Left ventricle myocardium superior (tissue), 1 donor: ENCODE measurements around the gene PPP1R15A. TPM values are rescaled to one million over a fixed set of nuclear protein-coding genes. Genes with fewer than 3 reads are reported as not detected.
"Not testable (repeated sequence)": the region's sequence is repeated elsewhere in the genome, so short reads cannot be mapped to it uniquely, and the experiment has no call there.

Experiments used
- ATAC-seq: fragments of 200-7000 bp; cut with Tn5 transposase; one replicate; pipeline ENCODE4 v1.9.1; 2020; ENCODE audit warnings: mild to moderate bottlenecking, moderate library complexity
- DNase-seq: peaks from one replicate; pipeline ENCODE4 v3.0.0-alpha.2; 2020
- intact Hi-C: fragments of 100-400 bp; cut with micrococcal nuclease; formaldehyde crosslinking; loops from one replicate; pipeline ENCODE4 v1.11.0; 2022
- total RNA-seq: library from RNA; stranded (reverse); fragmentation: NEBNext Ultra II Directional; extraction: Animal tissue kit (Norgen Biotek cat#: 25700); gene quantifications from one replicate; pipeline ENCODE4 v1.2.1, GENCODE V29; 2021
- donor health status: DM: no; HTN: yes; CAD: no; lungs with severe emphysema.

PPP1R15A gene
- total RNA-seq, 1 donor from 2014 or later = 63.0 TPM

DNA sequence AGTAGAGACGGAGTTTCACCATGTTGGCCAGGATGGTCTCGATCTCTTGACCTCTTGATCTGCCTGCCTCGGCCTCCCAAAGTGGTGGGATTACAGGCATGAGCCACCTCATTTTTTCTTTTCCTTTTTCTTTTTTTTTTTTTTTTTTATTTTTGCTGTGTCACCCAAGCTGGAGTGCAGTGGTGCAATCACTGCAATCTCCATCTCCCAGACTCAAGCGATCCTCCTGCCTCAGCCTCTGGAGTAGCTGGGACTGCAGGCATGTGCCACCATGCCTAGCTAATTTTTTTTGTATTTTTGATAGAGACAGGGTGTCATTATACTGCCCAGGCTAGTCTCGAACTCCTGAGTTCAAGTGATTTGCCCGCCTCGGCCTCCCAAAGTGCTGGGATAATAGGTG lies 30.1 kb downstream of the PPP1R15A start:
- ATAC-seq, DNase-seq, intact Hi-C loops: not testable (repeated sequence)

DNA sequence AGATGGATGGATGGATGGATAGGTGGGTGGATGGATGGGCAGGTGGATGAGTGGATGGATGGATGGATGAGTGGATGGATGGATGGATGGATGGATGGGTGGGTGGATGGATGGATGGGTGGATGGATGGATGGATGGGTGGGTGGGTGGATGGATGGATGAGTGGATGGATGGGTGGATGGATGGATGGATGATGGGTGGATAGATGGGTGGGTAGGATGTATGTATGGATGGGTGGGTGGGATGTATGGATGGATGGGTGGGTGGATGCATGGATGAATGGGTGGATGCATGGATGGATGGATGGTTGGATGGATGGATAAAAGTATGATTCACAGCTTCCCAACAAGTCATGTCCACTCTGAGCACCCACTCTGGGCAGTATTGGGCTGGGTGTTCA lies 31.6 kb downstream of the PPP1R15A start:
- intact Hi-C loops, ATAC-seq, DNase-seq: not testable (repeated sequence)

DNA sequence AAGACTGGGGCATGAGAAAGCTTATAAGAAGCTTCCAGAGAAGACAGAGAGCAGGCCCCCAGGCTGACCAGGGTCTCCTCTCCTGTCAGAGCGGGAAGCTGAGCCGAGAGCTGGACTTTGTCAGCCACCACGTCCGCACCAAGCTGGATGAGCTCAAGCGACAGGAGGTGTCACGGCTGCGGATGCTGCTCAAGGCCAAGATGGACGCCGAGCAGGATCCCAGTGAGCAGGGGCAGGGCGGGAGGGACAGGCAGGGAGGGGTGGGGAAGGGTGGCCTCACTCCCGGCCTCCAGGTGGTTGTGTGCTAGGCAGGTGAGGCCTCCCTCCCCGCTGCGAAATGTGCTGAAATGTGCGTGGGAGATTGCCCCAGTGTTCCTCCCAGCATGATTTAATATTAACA lies 33.4 kb downstream of the PPP1R15A start:
- ATAC-seq = no peak
- intact Hi-C loops = no loop called here
- no peak for DNase-seq

DNA sequence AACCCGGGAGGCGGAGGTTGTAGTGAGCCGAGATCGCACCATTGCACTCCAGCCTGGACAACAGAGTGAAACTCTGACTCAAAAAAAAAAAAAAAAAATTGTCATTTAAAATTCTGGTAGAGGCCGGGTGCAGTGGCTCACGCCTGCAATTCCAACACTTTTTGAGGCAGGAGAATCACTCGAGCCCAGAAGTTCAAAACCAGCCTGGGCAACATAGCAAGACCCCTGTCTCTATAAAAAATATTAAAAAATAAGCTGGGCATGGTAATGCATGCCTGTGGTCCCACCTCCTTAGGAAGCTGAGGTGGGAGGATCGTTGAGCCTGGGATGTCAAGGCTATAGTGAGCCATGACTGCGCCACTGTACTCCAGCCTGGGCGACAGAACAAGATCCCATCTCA lies 34.1 kb downstream of the PPP1R15A start:
- DNase-seq (no peak), ATAC-seq (no peak)
- intact Hi-C loops = no loop called here

DNA sequence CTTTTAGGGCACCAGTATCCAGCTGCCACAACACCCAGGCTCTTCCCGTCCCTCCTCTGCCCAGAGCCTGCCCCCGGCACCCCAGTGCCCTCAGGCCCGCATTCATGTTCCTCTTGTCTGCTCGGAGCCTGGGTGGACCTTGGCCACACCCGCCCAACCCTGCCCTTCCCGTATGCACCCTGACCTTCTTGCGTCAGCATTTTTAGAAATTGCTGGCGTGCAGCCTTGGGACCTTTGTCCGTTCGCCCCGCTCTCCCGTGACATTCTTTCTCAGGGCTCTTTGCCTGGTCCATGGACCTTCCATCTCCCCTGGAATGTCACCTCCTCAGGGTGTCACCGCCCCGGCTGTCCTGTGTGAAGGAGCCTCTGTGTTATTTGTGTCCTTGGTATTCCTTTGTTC lies 35.5 kb downstream of the PPP1R15A start:
- ATAC-seq = peak; percentile 32

DNA sequence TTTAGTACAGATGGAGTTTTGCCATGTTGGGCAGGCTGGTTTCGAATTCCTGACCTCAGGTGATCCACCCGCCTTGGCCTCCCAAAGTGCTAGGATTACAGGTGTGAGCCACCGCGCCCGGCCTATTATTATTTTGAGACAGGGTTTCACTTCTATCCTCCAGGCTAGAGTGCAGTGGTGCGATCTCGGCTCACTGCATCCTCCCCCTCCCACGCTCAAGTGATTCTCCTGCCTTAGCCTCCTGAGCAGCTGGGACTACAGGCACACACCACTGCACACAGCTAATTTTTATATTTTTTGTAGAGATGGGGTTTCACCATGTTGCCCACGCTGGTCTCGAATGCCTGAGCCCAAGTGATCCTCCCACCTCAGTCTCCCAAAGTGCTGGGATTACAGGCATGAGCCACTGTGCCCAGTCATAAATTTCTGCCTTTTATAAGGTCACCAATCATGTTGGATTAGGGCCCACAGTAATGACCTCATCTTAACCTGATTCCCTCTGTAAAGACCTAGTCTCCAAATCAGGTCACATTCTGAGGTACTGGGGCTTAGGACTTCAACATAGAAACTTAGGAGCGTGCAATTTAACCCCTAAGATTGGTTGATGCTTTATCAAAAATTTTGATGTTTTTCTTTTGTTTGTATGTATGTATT lies 37.3 kb downstream of the PPP1R15A start:
- intact Hi-C loops, DNase-seq, ATAC-seq: not testable (repeated sequence)

More for the DNA sequence above, 35.5 kb downstream of the PPP1R15A start:
- no peak for DNase-seq
- intact Hi-C loops = no loop called here

DNA sequence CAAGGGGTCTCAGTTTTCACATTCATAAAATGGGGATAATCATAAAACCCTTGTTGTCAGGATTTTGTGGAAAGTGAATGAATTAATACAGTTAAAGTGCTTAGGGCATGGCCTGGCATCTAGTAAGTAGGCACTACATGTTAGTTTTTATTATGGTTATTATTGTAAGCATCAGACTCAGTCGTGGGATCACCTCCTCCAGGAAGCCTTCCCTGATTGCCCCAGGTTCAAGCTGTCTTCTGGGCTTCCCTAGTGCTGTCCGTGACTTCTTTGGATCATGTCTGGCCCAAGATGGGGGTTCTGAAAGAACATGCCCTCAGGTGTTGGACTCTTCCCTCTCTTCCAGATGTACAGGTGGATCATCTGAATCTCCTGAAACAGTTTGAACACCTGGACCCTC lies 38.6 kb downstream of the PPP1R15A start:
- ATAC-seq (no peak), DNase-seq (no peak)
- intact Hi-C loops = no loop called here

DNA sequence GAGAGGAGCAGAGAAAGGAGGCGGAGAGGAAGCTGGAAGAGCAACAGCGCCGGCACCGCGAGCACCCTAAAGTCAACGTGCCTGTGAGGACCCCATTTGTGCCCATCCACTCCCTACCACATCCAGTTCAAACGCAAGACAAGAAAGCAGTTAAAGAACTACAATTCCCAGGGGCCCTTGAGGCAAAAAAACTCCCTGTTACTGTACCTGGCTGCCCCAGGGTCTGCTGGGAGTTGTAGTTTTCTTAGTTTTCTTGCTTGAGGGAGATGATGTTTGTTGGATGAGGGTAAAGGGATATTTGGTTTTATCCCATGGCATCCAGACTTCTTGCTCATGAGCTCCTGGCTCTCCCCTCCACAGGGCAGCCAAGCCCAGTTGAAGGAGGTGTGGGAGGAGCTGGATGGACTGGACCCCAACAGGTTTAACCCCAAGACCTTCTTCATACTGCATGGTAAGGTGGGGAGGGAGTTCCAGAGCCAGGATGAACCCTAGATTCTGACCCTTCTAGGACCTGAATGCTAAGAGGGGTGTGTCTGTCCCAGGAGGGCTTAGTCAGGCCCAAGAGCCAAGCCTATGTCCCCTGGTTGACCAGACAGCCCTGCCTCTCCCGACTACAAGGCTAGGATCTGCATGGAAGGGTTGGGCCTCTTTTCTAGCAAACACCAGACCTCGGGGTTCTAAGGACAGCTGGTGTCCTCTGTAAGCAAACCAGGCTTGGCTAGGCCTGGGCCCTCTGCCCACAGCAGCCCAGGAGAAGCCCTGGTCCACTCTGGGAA lies 41.1 kb downstream of the PPP1R15A start:
- intact Hi-C loops = no loop called here
- DNase-seq = no peak
- no peak for ATAC-seq

DNA sequence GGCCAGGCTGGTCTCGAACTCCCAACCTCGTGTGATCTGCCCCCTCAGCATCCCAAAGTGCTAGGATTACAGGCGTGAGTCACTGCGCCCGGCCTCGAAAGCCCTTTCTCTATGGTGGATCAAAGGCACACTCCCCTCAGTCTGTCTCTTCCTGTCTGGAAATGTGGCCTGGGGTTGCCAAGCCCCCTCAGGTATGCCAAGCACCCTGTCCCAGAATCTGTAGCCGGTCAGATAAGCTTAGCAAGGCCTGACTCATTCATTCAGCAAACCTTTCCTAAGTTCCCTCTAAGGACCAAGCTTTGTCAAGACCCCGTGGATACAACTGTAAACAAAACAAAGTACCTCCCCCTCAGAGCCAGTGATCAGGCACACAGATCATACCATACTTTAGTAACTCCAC lies 42.0 kb downstream of the PPP1R15A start:
- DNase-seq (no peak), ATAC-seq (no peak)
- intact Hi-C loops = no loop called here

DNA sequence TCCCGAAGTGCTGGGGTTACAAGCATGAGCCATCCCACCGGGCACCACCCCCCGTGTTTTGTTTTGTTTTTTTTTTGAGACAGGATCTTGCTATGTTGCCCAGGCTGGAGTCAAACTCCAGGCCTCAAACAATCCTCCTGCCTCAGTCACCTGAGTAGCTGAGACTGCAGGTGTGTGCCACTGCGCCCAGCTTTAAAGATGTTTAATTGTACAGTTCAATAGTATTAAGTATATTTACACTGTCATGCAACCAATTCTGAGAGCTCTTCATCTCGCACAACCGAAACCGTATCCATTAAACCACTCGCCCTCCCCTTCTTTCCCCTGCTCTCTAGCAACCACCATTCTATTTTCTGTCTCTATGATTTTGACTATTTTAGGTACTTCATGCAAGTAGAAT lies 43.5 kb downstream of the PPP1R15A start:
- ATAC-seq (no peak), DNase-seq (no peak)
- intact Hi-C loops = no loop called here

DNA sequence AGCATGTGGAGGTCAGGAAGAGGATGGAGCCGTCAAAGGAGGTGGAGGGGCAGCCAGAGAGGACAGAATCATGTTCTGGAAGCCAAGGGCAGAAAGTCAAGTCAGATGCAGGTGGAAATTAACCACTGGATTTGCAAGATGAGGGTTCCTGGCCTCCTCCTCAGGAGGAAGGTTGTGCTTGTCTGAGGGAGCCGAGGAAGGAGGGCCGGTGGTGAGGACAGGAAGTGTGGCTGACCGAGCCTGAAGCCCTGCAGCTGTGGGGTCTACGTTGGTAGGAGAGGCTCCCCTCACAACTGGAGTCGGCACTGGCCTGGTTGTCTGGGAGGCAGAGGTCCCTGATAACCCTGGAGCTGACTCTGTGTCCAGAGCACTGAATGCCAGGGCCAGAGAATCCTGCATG lies 45.9 kb downstream of the PPP1R15A start:
- DNase-seq (no peak), ATAC-seq (no peak)
- intact Hi-C loops = no loop called here

DNA sequence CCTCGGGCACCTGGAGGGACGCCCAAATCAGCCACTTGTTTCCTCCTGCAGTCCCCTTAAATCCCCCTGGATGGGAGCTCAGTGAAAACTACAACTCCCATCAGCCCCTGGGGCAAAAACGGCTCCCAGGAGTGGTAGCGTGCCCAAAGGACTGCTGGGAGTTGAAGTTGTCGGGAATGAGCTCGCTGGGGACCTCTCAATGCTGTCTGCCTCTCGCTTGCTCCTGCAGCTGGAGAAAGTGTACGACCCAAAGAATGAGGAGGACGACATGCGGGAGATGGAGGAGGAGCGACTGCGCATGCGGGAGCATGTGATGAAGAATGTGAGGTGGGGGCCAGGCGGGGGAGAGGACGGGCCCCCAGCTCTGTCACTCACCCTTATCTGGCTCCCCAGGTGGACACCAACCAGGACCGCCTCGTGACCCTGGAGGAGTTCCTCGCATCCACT lies 46.6 kb downstream of the PPP1R15A start:
- intact Hi-C loops = no loop called here
- ATAC-seq (peak; percentile 31), DNase-seq (no peak)

DNA sequence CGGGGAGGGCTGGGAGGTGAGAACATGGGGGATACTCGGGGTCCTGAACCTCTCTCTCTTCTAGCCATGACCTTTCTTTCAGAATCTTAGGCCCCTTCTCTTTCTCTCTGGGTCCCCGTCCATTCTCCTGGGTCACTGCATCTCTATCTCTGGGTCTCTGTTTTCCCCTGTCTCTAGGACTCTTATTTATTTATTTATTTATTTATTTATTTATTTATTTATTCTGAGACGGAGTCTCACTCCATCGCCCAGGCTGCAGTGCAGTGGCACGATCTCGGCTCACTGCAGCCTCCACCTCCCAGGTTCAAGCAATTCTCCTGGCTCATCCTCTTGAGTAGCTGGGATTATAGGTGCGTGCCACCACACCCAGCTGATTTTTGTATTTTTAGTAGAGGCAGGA lies 47.0 kb downstream of the PPP1R15A start:
- DNase-seq, intact Hi-C loops, ATAC-seq: not testable (repeated sequence)

DNA sequence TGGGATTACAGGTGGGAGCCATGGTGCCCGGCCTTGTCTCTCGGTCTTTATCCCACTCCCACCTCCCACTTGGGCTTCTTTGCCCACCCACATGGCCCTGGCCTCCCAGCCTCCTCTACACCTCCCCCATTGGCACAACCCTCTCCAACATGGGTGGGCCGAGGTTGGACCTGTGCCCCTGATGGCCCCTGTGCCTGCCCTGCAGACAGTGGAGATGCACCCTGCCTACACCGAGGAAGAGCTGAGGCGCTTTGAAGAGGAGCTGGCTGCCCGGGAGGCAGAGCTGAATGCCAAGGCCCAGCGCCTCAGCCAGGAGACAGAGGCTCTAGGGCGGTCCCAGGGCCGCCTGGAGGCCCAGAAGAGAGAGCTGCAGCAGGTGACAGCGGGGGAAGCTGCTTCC lies 48.7 kb downstream of the PPP1R15A start:
- intact Hi-C loops = no loop called here
- ATAC-seq (no peak), DNase-seq (no peak)

DNA sequence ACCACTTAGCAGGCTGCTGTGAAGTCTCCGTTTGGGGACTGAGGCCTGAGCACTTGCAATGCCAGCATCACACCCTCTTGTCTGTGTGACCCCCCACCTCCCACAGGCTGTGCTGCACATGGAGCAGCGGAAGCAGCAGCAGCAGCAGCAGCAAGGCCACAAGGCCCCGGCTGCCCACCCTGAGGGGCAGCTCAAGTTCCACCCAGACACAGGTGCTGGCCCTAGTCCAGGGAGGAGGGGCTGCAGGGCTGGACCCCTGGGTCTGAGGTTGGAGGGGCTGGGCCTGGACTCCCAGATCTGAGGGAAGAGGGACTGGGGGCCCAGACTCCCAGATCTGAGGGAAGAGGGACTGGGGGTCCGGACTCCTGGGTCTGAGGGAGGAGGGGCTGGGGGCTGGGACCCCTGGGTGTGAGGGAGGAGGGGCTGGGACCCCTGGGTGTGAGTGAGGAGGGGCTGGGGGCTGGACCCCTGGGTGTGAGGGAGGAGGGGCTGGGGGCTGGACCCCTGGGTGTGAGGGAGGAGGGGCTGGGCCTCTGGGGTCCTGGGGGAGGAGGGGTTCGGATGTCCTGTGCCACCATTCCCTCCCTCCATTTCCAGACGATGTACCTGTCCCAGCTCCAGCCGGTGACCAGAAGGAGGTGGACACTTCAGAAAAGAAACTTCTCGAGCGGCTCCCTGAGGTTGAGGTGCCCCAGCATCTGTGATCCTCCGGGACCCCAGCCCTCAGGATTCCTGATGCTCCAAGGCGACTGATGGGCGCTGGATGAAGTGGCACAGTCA lies 49.7 kb downstream of the PPP1R15A start:
- DNase-seq (no peak), ATAC-seq (no peak)
- intact Hi-C loops = no loop called here

DNA sequence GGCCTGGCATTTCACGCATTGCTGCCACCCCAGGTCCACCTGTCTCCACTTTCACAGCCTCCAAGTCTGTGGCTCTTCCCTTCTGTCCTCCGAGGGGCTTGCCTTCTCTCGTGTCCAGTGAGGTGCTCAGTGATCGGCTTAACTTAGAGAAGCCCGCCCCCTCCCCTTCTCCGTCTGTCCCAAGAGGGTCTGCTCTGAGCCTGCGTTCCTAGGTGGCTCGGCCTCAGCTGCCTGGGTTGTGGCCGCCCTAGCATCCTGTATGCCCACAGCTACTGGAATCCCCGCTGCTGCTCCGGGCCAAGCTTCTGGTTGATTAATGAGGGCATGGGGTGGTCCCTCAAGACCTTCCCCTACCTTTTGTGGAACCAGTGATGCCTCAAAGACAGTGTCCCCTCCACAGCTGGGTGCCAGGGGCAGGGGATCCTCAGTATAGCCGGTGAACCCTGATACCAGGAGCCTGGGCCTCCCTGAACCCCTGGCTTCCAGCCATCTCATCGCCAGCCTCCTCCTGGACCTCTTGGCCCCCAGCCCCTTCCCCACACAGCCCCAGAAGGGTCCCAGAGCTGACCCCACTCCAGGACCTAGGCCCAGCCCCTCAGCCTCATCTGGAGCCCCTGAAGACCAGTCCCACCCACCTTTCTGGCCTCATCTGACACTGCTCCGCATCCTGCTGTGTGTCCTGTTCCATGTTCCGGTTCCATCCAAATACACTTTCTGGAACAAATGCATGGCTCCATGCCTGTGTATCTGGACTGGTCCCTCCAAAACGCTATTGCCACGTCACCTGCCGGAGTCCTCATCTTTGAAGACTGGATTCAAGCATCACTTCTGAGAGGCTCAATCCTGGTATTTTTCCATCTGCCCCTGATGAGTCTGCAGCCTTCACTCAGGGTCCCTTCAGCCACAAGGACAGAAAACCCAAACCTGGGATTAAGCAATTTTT lies 50.6 kb downstream of the PPP1R15A start:
- DNase-seq (no peak), ATAC-seq (no peak)
- intact Hi-C loops = no loop called here

DNA sequence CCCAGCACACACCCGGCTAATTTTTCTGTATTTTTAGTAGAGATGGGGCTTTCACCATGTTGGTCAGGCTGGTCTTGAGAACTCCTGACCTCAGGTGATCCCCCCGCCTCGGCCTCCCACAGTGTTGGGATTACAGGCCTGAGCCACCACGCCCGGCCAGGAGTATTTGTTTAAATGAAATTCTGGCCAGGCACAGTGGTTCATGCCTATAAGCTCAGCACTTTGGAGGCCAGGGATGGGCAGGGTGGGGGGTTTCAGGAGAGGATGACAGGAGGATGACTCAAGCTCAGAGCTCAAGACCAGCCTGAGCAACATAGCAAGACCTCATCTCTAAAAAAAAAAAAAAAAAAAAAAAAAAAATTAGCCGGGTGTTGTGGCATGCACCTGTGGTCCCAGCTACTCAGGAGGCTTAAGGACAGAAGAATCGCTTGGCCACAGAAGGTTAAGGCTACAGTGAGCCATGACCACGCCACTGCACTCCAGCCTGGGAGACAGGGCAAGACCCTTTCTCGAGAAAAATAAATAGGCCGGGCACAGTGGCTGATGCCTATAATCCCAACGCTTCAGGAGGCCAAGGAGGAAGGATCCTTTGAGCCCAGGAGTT lies 53.1 kb downstream of the PPP1R15A start:
- no peak for ATAC-seq
- intact Hi-C loops = no loop called here
- DNase-seq = no peak
